GM21528 (cell line): ENCODE measurements around the gene OBSL1.

Source experiments
- ATAC-seq: cut with Tn5 transposase; IDR thresholded peaks from one replicate; pipeline ENCODE4 v1.9.1; 2021; ENCODE audit warnings: mild to moderate bottlenecking, moderate library complexity; ENCODE audit not compliant: unreplicated experiment, low FRiP score

OBSL1 gene

DNA sequence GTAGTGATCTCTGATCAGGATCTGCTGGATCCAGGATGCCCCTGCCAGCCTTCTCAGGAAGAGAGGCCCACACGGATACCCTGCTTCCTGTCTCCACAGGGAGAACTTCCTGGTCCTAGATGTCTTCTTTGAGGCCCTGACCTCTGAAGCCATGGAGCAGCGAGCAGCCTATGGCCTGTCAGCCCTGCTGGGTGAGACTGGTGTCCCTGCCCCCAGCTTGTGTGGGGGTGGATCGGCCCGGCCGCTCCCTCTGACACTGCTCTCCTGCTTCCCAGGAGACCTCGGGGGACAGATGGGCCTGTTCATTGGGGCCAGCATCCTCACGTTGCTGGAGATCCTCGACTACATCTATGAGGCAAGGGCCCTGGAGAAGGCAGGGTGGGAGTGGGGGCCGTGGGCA lies 34.4 kb downstream of the OBSL1 start:
- ATAC-seq: no peak

DNA sequence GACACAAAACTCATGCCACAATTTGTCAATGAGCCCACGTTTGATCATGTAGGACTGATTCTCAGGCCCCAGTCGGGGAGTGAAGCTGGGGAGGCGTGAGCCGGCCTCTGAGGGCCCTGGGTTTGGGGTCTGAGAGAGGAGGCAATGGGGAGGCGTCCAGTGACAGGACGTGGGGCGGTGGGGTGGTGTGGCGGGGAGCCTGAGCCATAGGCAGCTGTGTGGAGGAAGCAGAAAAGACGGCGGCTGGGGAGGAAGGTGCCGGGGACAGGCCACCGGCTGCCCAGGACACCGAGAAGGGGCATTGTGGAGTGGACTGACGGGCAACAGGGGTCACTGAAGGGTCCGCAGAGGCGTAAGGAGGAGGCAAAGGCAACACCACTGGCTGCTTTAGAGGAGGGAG lies 34.9 kb downstream of the OBSL1 start:
- ATAC-seq: no peak

DNA sequence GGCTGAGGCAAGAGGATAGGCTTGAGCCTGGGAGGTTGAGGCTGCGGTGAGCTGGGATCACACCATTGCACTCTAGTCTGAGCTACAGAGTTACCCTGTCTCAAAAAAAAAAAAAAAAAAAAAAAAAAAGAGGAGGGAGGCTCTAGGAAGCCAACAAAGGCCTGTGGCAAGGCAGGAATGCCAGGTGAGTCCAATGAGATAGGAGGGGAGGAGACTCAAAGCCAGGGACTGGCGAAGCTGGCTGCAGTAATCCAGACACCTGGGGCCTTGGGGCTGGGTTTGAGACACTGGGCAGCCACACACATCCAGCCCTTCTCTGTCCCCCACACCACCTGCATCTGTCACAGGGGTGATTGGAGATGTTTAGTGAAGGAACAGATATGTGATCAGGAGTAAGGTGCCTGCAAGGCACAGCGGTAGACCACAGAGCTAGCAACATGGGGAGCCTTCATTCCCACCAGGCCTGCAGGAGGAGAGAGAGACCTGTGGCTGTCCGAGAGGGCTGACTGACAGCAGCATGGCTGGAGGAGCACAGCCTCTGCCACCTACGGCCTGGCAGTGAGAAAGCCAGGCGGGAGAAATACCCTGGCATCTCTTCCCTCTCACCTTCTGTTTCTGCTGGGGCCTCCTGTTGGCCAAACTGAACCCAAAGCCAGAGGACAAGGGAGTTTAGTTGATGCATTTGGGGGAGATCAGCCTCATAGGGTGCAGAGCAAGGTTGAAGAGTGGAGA lies 37.2 kb downstream of the OBSL1 start:
- no peak for ATAC-seq

GRCh38 chr2:219532378-219532649 lies 39.0 kb downstream of the OBSL1 start:
- no peak for ATAC-seq

- ATAC-seq: no peak
Observed at GRCh38 chr2:219531639-219532377, 39.5 kb downstream of the OBSL1 start.

- peak; percentile 67 for ATAC-seq
Observed at GRCh38 chr2:219530048-219530963, 41.0 kb downstream of the OBSL1 start.

DNA sequence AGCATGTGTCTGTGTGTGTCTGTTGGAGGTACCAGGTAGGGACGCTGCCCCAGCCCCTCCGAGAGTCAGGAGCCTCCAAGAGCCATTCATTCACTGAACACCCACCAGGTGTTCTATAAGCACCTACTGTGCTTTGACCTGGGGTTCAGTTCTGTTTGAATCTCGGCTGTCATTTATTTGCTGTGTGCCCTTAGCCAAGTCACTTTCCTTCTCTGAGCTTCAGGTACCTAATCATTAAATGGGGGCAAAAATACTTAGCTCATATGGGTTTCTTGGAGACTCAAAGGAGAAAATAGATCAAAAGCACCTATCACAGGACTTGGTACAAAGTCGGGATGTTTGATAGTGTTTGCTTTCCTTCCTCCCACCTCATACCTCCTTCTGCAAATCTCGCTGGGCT lies 43.9 kb downstream of the OBSL1 start:
- no peak for ATAC-seq

- ATAC-seq: no peak
Observed at GRCh38 chr2:219527076-219527394, 44.3 kb downstream of the OBSL1 start.

DNA sequence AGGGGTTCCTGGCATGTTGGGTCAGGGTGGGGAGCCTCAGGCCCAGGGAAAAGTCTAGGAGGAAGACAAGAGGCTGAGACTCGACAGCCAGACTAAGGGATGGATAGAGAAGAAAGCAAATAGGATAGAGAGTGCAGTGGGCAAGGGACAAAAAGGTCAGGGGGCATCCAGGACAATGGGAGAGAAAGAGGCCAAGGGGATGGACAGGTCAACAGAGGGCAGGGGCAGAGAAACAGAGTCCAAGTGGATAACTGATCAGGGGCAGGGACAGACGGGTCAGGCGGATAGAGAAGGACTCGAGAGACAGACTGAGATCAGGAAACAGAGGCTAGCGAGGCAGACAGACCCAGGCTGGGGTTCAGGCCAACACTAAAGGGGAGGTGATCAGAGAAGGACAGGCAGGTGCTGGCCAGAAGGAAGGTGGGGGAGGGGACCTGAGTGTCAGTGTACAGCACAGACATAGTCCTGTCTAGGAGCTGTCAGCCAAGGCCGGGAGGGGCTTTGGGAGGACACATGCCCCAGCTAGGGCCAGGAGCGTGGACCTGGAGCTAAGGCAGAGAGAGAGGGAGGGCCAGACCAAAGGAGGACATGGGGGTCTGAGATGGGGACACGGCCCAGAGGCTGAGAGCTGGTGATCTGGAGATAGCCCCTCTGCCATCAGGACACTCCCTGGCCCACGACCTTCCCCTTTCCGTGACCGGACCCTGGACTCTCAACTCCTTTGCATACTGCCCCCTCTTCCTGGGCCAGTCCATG lies 44.8 kb downstream of the OBSL1 start:
- ATAC-seq: no peak

DNA sequence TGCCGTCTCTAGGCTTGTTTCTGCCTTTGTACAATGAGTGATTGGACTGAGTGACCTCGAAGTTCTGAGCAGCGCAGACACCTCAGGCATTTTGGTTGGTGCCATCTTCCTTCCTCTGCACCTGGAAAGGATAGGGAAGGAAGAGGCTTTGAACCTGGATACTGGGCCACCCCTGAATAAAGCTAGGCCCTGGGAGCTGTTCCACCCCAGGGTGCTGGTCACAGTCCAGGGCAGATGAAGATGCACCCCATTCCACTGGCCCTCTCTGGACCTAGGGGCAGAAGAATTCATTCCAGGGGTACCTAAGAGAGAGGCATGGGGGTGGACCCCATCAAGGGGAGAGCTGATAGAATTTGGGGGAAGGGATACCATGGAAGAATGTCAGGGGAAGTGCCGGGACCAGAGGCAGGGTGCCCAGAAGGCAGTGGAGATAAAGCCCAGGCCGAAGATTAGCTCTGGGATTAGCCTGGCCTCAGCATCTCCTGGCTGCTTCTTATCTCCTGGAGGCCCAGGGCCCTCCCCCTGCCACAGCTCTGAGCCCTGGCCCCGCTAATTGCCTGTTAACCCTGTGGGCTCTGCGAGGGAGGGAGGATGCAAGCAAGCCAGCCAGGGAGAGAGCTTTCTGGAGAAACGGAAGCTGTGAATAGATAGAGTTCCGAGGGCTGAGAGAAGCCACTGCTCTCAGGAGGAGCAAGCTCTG lies 45.7 kb downstream of the OBSL1 start:
- no peak for ATAC-seq

GRCh38 chr2:219524817-219525216 lies 46.5 kb downstream of the OBSL1 start:
- no peak for ATAC-seq

- no peak for ATAC-seq
Observed at GRCh38 chr2:219523031-219523671, 48.2 kb downstream of the OBSL1 start.

GRCh38 chr2:219522111-219523030 lies 49.0 kb downstream of the OBSL1 start:
- no peak for ATAC-seq

- no peak for ATAC-seq
Observed at GRCh38 chr2:219521066-219521880, 50.1 kb downstream of the OBSL1 start.

GRCh38 chr2:219520079-219520478 lies 51.3 kb downstream of the OBSL1 start:
- ATAC-seq: no peak

- no peak for ATAC-seq
Observed at GRCh38 chr2:219519526-219519916, 51.8 kb downstream of the OBSL1 start.

GRCh38 chr2:219517954-219518778 lies 53.2 kb downstream of the OBSL1 start:
- no peak for ATAC-seq
